ENCODE results near the gene TRUB1.
"Not testable (repeated sequence)": the region's sequence is repeated elsewhere in the genome, so short reads cannot be mapped to it uniquely, and the experiment has no call there.

TRUB1 gene

GRCh38 chr10:114925587-114926586, 12.1 kb upstream of the TRUB1 start:
- no peak for DNase-seq

GRCh38 chr10:114928818-114929217, 9.2 kb upstream of the TRUB1 start:
- DNase-seq, result no peak

- DNase-seq, result no peak
Observed at GRCh38 chr10:114930320-114930719, 7.7 kb upstream of the TRUB1 start.

GRCh38 chr10:114931072-114931679, 6.8 kb upstream of the TRUB1 start:
- no peak for DNase-seq

- DNase-seq, result no peak
Observed at GRCh38 chr10:114932225-114932624, 5.8 kb upstream of the TRUB1 start.

GRCh38 chr10:114932945-114933344, 5.0 kb upstream of the TRUB1 start:
- no peak for DNase-seq

- no peak for DNase-seq
Observed at GRCh38 chr10:114933588-114933987, 4.4 kb upstream of the TRUB1 start.

GRCh38 chr10:114933995-114934394, 4.0 kb upstream of the TRUB1 start:
- not testable (repeated sequence) for DNase-seq

GRCh38 chr10:114938856-114939193, 830 bp downstream of the TRUB1 start:
- DNase-seq, result no peak

GRCh38 chr10:114940735-114941134, 2.7 kb downstream of the TRUB1 start:
- no peak for DNase-seq

- no peak for DNase-seq
Observed at GRCh38 chr10:114943000-114943399, 5.0 kb downstream of the TRUB1 start.

GRCh38 chr10:114953047-114953446, 15.1 kb downstream of the TRUB1 start:
- DNase-seq, result no peak

- DNase-seq, result no peak
Observed at GRCh38 chr10:114955984-114956383, 18.0 kb downstream of the TRUB1 start.

GRCh38 chr10:114956466-114956865, 18.5 kb downstream of the TRUB1 start:
- no peak for DNase-seq

GRCh38 chr10:114957122-114957521, 19.1 kb downstream of the TRUB1 start:
- DNase-seq, result no peak

GRCh38 chr10:114957673-114958072, 19.7 kb downstream of the TRUB1 start:
- DNase-seq, result no peak

GRCh38 chr10:114962441-114962840, 24.4 kb downstream of the TRUB1 start:
- DNase-seq, result no peak

GRCh38 chr10:114963908-114964307, 25.9 kb downstream of the TRUB1 start:
- no peak for DNase-seq

GRCh38 chr10:114967071-114967470, 29.1 kb downstream of the TRUB1 start:
- DNase-seq, result no peak

- no peak for DNase-seq
Observed at GRCh38 chr10:114970515-114970914, 32.5 kb downstream of the TRUB1 start.

- DNase-seq, result no peak
Observed at GRCh38 chr10:114973306-114973705, 35.3 kb downstream of the TRUB1 start.

GRCh38 chr10:114973997-114974396, 36.0 kb downstream of the TRUB1 start:
- no peak for DNase-seq

- no peak for DNase-seq
Observed at GRCh38 chr10:114974625-114975024, 36.6 kb downstream of the TRUB1 start.

GRCh38 chr10:114975091-114975490, 37.1 kb downstream of the TRUB1 start:
- no peak for DNase-seq
